NB4 (cell line): ENCODE data around the gene TNRC6A.

Source experiments
- DNase-seq: peaks from one replicate; pipeline ENCODE4 v3.0.0; 2010; ENCODE audit warnings: low read depth
- H3K4me3 ChIP-seq: one replicate; pipeline ENCODE4 v1.5.1; 2011; ENCODE audit warnings: mild to moderate bottlenecking, low read depth, low read length, moderate library complexity
- MYC ChIP-seq: IDR thresholded peaks from 2 replicates; pipeline ENCODE4 v1.6.1; 2011; ENCODE audit warnings: low read depth, low read length
- POLR2A ChIP-seq: IDR thresholded peaks from 2 replicates; pipeline ENCODE4 v1.6.1; 2011; ENCODE audit warnings: mild to moderate bottlenecking; ENCODE audit not compliant: insufficient read length; ENCODE audit errors: extremely low read depth
- TF ChIP-seq, protein P1 (sequence below): IDR thresholded peaks from one replicate; pipeline ENCODE4 v1.5.1; 2012; ENCODE audit warnings: low read depth, low read length
- TF ChIP-seq, protein P2 (sequence below): IDR thresholded peaks from 2 replicates; pipeline ENCODE4 v1.6.1; 2011; ENCODE audit warnings: low read depth, low read length

TNRC6A gene

DNA sequence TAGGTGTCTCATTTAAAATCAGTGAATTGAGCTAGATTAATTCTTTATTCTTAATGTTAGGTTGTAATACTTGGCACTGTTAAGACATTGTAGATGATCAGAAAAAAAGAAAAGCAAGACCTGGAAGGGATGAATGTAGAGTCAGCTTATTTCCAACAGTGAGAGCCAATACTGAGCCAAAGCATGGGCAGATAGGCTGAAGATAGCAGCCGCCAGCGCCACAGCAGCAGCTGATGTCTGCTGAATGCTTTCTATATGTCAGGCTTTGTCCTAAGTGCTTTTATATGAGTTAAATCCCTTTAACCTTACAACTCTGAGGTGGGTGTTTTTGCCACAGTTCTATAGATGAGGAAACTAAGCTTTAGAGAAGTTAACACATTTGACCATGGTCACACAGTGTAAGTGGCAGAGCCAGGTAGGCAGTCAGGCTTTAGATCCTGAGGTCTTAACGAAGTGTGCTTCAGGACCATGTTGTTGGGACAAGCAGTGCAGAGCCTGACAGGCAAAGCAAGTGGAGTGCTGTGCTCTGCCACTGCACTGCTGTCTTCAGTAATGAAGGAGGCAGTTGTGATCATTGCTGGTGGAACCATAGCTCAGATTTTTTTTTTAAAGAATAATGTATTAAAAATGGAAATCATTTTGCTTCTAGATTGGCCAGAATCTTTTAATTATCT lies 25.9 kb downstream of the TNRC6A start:
- TF ChIP-seq POLR2A = no peak
- no peak for TF ChIP-seq MYC
- TF ChIP-seq, protein P1, sequence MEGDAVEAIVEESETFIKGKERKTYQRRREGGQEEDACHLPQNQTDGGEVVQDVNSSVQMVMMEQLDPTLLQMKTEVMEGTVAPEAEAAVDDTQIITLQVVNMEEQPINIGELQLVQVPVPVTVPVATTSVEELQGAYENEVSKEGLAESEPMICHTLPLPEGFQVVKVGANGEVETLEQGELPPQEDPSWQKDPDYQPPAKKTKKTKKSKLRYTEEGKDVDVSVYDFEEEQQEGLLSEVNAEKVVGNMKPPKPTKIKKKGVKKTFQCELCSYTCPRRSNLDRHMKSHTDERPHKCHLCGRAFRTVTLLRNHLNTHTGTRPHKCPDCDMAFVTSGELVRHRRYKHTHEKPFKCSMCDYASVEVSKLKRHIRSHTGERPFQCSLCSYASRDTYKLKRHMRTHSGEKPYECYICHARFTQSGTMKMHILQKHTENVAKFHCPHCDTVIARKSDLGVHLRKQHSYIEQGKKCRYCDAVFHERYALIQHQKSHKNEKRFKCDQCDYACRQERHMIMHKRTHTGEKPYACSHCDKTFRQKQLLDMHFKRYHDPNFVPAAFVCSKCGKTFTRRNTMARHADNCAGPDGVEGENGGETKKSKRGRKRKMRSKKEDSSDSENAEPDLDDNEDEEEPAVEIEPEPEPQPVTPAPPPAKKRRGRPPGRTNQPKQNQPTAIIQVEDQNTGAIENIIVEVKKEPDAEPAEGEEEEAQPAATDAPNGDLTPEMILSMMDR = no peak
- TF ChIP-seq, protein P2, sequence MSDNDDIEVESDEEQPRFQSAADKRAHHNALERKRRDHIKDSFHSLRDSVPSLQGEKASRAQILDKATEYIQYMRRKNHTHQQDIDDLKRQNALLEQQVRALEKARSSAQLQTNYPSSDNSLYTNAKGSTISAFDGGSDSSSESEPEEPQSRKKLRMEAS = no peak
- no peak for DNase-seq
- no peak overlapping the region for H3K4me3 ChIP-seq

DNA sequence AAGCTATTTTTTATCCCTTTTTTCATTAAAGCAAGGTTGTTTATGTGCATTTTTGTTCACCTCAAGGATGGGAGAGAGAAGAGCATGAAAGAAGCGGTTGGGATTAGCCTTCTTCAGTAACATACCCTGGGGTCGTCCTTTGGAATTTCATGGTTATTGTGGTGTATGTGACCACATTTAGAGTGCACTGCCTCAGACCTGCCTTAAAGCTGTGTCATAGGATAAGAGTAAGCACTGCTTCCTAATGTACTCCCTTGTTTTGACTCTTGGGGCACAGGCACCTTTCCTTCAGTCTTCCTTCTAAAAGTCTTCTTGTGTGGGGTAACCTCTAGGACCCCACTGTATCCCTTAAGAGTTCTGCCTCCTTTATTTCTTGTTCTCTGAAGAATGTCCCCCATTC lies 28.9 kb downstream of the TNRC6A start:
- DNase-seq = no peak
- H3K4me3 ChIP-seq = no peak overlapping the region
- TF ChIP-seq, protein P1 = no peak
- TF ChIP-seq, protein P2 = no peak
- TF ChIP-seq MYC (no peak), POLR2A (no peak)

DNA sequence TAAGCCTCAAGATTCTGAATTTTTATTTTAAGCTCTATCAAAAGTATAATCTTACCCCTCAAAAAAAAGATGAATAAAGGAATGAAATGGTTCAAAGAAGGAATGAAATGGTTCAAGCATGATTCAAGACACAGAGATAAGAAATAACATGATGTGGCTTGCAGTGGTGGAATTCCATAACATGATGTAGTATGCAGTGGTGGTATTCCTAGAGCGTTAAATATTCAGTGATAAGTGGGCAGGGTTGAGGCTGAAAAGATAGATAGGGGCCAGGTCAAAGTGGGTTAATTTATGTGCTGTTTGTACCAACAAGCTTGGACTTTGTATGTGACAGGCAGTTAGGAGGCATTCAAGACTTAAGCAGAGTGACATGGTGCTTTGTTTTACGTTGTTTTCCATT lies 29.6 kb downstream of the TNRC6A start:
- H3K4me3 ChIP-seq = no peak overlapping the region
- TF ChIP-seq, protein P2 = no peak
- TF ChIP-seq, protein P1 = no peak
- TF ChIP-seq MYC = no peak
- no peak for TF ChIP-seq POLR2A
- DNase-seq = no peak

DNA sequence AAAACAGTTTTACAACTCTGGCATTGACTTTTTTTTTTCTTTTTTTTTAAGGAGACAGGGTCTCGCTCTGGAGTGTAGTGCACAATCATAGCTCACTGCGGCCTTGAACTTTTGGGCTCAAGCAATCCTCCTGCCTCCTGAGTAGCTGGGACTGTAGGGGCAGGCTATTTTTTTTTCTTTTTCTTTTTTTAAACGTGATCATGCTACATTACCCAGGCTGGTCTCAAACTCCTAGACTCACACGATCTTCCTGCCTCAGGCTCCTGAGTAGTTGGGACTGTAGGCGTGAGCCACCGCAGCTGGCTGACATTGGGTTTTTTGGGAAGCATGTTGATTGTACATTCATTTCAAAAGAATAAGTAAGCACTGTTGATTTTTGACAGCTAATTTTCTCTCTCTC lies 32.1 kb downstream of the TNRC6A start:
- no peak overlapping the region for H3K4me3 ChIP-seq
- DNase-seq = no peak
- TF ChIP-seq MYC = no peak
- TF ChIP-seq, protein P2 = no peak
- TF ChIP-seq POLR2A = no peak
- TF ChIP-seq, protein P1 = no peak

DNA sequence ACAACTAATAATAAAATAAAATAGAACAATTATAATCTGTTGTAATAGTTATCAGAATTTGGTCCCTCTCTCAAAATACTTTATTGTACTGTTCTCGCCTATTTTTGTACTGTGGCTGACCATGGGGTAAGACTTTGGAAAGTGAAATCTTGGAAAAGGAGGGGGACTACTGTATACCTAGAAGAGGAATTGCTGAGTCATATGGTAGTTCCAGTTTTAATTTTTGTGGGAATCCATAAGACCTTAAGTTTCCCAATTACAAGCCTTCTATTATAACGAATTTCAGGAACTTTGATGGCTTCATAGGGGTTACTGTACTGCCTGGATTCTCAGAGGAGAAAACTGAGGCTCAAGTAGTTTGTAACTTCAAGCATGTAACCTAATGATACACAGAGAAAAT lies 35.5 kb downstream of the TNRC6A start:
- no peak for DNase-seq
- no peak overlapping the region for H3K4me3 ChIP-seq
- TF ChIP-seq, protein P2 = no peak
- TF ChIP-seq POLR2A (no peak), MYC (no peak)
- TF ChIP-seq, protein P1 = no peak
